GM19238 (cell line): Measurements from ENCODE around the gene DKK3.
A peak's percentile ranks its signal among the peaks of the same experiment; 100 is the strongest.

Experiments
- DNase-seq: peaks from one replicate; pipeline ENCODE4 v3.0.0; 2011; ENCODE audit warnings: low spot score; ENCODE audit not compliant: insufficient read length

DKK3 gene

GRCh38 chr11:11968511-11969280 is 39.7 kb downstream of the DKK3 start:
- DNase-seq = no peak

- no peak for DNase-seq
These were observed 40.5 kb downstream of the DKK3 start for GRCh38 chr11:11967669-11968510.

- DNase-seq = peak; percentile 72
These were observed 41.4 kb downstream of the DKK3 start for GRCh38 chr11:11966826-11967668.

- DNase-seq = no peak
These were observed 42.1 kb downstream of the DKK3 start for GRCh38 chr11:11966354-11966741.

- DNase-seq = no peak
These were observed 42.6 kb downstream of the DKK3 start for GRCh38 chr11:11965656-11966353.

- no peak for DNase-seq
These were observed 43.2 kb downstream of the DKK3 start for GRCh38 chr11:11965192-11965591.

- DNase-seq = no peak
These were observed 43.7 kb downstream of the DKK3 start for GRCh38 chr11:11964774-11965150.

- no peak for DNase-seq
These were observed 44.3 kb downstream of the DKK3 start for GRCh38 chr11:11963842-11964773.

- DNase-seq = no peak
These were observed 45.4 kb downstream of the DKK3 start for GRCh38 chr11:11963067-11963466.

- DNase-seq = no peak
These were observed 46.9 kb downstream of the DKK3 start for GRCh38 chr11:11961399-11962028.

GRCh38 chr11:11960687-11961086 is 47.7 kb downstream of the DKK3 start:
- no peak for DNase-seq

GRCh38 chr11:11959601-11960000 is 48.8 kb downstream of the DKK3 start:
- DNase-seq = no peak

GRCh38 chr11:11958403-11959231 is 49.8 kb downstream of the DKK3 start:
- DNase-seq = no peak

- DNase-seq = no peak
These were observed 52.4 kb downstream of the DKK3 start for GRCh38 chr11:11956006-11956405.

- no peak for DNase-seq
These were observed 56.4 kb downstream of the DKK3 start for GRCh38 chr11:11952036-11952435.

- no peak for DNase-seq
These were observed 58.9 kb downstream of the DKK3 start for GRCh38 chr11:11949482-11949881.

- DNase-seq = no peak
These were observed 60.0 kb downstream of the DKK3 start for GRCh38 chr11:11948242-11948947.

GRCh38 chr11:11947825-11948224 is 60.6 kb downstream of the DKK3 start:
- no peak for DNase-seq
